Myocyte (in vitro differentiated cells): ENCODE measurements around the gene TMEM35B. TPM values are rescaled to one million over a fixed set of nuclear protein-coding genes. Genes with fewer than 3 reads are reported as not detected.
"Not testable (repeated sequence)": the region's sequence is repeated elsewhere in the genome, so short reads cannot be mapped to it uniquely, and the experiment has no call there.

ENCODE experiments used
- DNase-seq: peaks from one replicate; pipeline ENCODE4 v3.0.0-alpha.2; 2012; ENCODE audit warnings: low read depth
- polyA plus RNA-seq: library from polyadenylated mRNA; unstranded; fragments of >200 nt; gene quantifications from one replicate; pipeline ENCODE4 v1.2.1, GENCODE V29; 2012; ENCODE audit warnings: missing spikeins
- total RNA-seq: library from RNA; depleted of rRNA; stranded (reverse); fragments of >200 nt; gene quantifications from 2 replicates; pipeline ENCODE4 v1.2.3, GENCODE V29; 2014

The TMEM35B gene
- 18.7 and 26.3 TPM in 2 replicates for total RNA-seq
- polyA plus RNA-seq: 34.5 TPM

- DNase-seq: peak; percentile 65
Observed at GRCh38 chr1:34984793-34985608, at the start of gene TMEM35B. TMEM35B (minus strand) TSS chr1:34985347; CDS start chr1:34985305, 42 bp downstream.

- no peak for DNase-seq
Observed at GRCh38 chr1:35033346-35033745, 48.2 kb upstream of the TMEM35B start.

GRCh38 chr1:35032384-35032739 is 47.2 kb upstream of the TMEM35B start:
- DNase-seq: no peak

- peak; percentile 47 for DNase-seq
Observed at GRCh38 chr1:35030756-35031446, 45.8 kb upstream of the TMEM35B start.

- DNase-seq: no peak
Observed at GRCh38 chr1:35030338-35030737, 45.2 kb upstream of the TMEM35B start.

- no peak for DNase-seq
Observed at GRCh38 chr1:35029761-35030160, 44.6 kb upstream of the TMEM35B start.

GRCh38 chr1:35016406-35016805 is 31.3 kb upstream of the TMEM35B start:
- DNase-seq: no peak

GRCh38 chr1:35014486-35014885 is 29.3 kb upstream of the TMEM35B start:
- no peak for DNase-seq

- no peak for DNase-seq
Observed at GRCh38 chr1:35005711-35006110, 20.6 kb upstream of the TMEM35B start.

GRCh38 chr1:35001743-35002142 is 16.6 kb upstream of the TMEM35B start:
- no peak for DNase-seq

GRCh38 chr1:34994878-34995277 is 9.7 kb upstream of the TMEM35B start:
- DNase-seq: no peak

- no peak for DNase-seq
Observed at GRCh38 chr1:34988581-34988980, 3.4 kb upstream of the TMEM35B start.

- no peak for DNase-seq
Observed at GRCh38 chr1:34988147-34988546, 3.0 kb upstream of the TMEM35B start.

- DNase-seq: no peak
Observed at GRCh38 chr1:34987018-34987417, 1.9 kb upstream of the TMEM35B start.

GRCh38 chr1:34985609-34985904 is 410 bp upstream of the TMEM35B start:
- not testable (repeated sequence) for DNase-seq

GRCh38 chr1:34984435-34984792 is 733 bp downstream of the TMEM35B start:
- peak; percentile 32 for DNase-seq

- DNase-seq: no peak
Observed at GRCh38 chr1:34983700-34984355, 1.3 kb downstream of the TMEM35B start.

- DNase-seq: peak; percentile 92
Observed at GRCh38 chr1:34982820-34983376, 2.2 kb downstream of the TMEM35B start.

- DNase-seq: no peak
Observed at GRCh38 chr1:34980715-34981114, 4.4 kb downstream of the TMEM35B start.

GRCh38 chr1:34978921-34979320 is 6.2 kb downstream of the TMEM35B start:
- peak; percentile 82 for DNase-seq

GRCh38 chr1:34977858-34978257 is 7.3 kb downstream of the TMEM35B start:
- no peak for DNase-seq

GRCh38 chr1:34977210-34977471 is 8.0 kb downstream of the TMEM35B start:
- no peak for DNase-seq
